GM12864 (cell line): ENCODE measurements around the gene MARCHF6.
"Not testable (repeated sequence)": the region's sequence is repeated elsewhere in the genome, so short reads cannot be mapped to it uniquely, and the experiment has no call there.

Source experiments
- DNase-seq: peaks from one replicate; pipeline ENCODE4 v3.0.0-alpha.2; 2011; ENCODE audit warnings: low read depth
- H3K4me3 ChIP-seq: 2 replicates; pipeline ENCODE4 v1.5.1; 2011; ENCODE audit warnings: mild to moderate bottlenecking, low read depth, low read length, control low read depth
- CTCF ChIP-seq: IDR thresholded peaks from 2 replicates; pipeline ENCODE4 v1.5.1; 2011; ENCODE audit warnings: low read depth, mild to moderate bottlenecking, moderate library complexity, low read length, control low read depth, inconsistent platforms; ENCODE audit errors: missing control alignments

The MARCHF6 gene

GRCh38 chr5:10387690-10388089 is 34.2 kb downstream of the MARCHF6 start:
- TF ChIP-seq CTCF, result no peak
- no peak for DNase-seq
- no peak overlapping the region for H3K4me3 ChIP-seq

GRCh38 chr5:10391130-10391529 is 37.6 kb downstream of the MARCHF6 start:
- no peak overlapping the region for H3K4me3 ChIP-seq
- no peak for TF ChIP-seq CTCF
- DNase-seq, result no peak

GRCh38 chr5:10392567-10393328 is 39.3 kb downstream of the MARCHF6 start:
- DNase-seq, H3K4me3 ChIP-seq: not testable (repeated sequence)

- TF ChIP-seq CTCF, result no peak
- H3K4me3 ChIP-seq, result no peak overlapping the region
- no peak for DNase-seq
These were observed 40.0 kb downstream of the MARCHF6 start for GRCh38 chr5:10393491-10393890.

GRCh38 chr5:10396552-10396951 is 43.1 kb downstream of the MARCHF6 start:
- TF ChIP-seq CTCF, result no peak
- H3K4me3 ChIP-seq, result no peak overlapping the region
- no peak for DNase-seq

- no peak for DNase-seq
- TF ChIP-seq CTCF, result no peak
- H3K4me3 ChIP-seq, result no peak overlapping the region
These were observed 46.3 kb downstream of the MARCHF6 start for GRCh38 chr5:10399839-10400238.

GRCh38 chr5:10400411-10400810 is 46.9 kb downstream of the MARCHF6 start:
- TF ChIP-seq CTCF, result no peak
- no peak overlapping the region for H3K4me3 ChIP-seq
- DNase-seq, result no peak
